ENCODE data around the gene CHIC2. TPM values are rescaled to one million over a fixed set of nuclear protein-coding genes. Genes with fewer than 3 reads are reported as not detected.
"Not testable (repeated sequence)": the region's sequence is repeated elsewhere in the genome, so short reads cannot be mapped to it uniquely, and the experiment has no call there.

CHIC2 gene
- total RNA-seq (2014; rRNA removed; shearing (Covaris generic)) = 73.7 and 105 TPM in 2 replicates

GRCh38 chr4:54064317-54065111 is at the start of gene CHIC2:
CHIC2 (minus strand) TSS chr4:54064605; CDS start chr4:54064300, 305 bp downstream.
- Histone ChIP-seq H3K9me3 (replicated peaks) (no peaks in the 10 kb centered on the region), H3K4me1 (replicated peaks) (peaks cover 38% of the 10 kb centered on the region), H3K27ac (peak within 1 kb of the TSS; percentile 99), H3K27me3 (replicated peaks) (no peaks in the 10 kb centered on the region), H3K36me3 (peaks cover 24% of the 10 kb centered on the region), H3K4me3 (peak within 1 kb of the TSS; percentile 96)
- DNase-seq (ENCODE audit: low read depth in 1 of 2, low spot score in 2 of 2) = peak; percentile 97 to 99

GRCh38 chr4:54113206-54113605 is 48.8 kb upstream of the CHIC2 start:
- not testable (repeated sequence) for DNase-seq (ENCODE audit: low read depth in 1 of 2, low spot score in 2 of 2)

DNA sequence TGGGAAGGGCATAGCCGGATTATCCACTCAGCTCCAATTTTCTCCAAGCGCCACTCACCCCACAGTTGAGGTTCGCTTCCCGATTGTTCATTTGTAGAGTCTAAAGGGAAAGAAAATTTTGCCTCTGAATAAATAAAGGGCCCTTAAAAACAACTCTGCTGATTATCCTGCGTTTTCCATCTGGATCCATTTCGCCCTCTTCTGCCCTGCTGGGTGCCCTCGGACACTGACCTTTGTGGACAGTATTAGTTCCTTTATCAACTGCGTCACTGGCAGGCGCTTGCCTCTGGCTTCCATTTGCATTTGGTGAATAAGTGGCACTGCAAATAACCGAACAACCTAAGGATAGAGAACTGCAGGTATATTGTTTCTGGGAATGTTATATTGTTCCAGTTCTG is 45.6 kb upstream of the CHIC2 start:
- H3K36me3 ChIP-seq = no peaks in the 10 kb centered on the region
- no peaks in the 10 kb centered on the region for H3K27me3 ChIP-seq (replicated peaks)
- H3K4me1 ChIP-seq (replicated peaks) = no peaks in the 10 kb centered on the region
- no peak overlapping the region for H3K4me3 ChIP-seq
- H3K27ac ChIP-seq = no peak overlapping the region
- no peak for DNase-seq (ENCODE audit: low read depth in 1 of 2, low spot score in 2 of 2)
- no peaks in the 10 kb centered on the region for H3K9me3 ChIP-seq (replicated peaks)

More at GRCh38 chr4:54113206-54113605, 48.8 kb upstream of the CHIC2 start:
- H3K27ac ChIP-seq; H3K9me3 ChIP-seq (replicated peaks); H3K4me3 ChIP-seq; H3K36me3 ChIP-seq; H3K4me1 ChIP-seq (replicated peaks); H3K27me3 ChIP-seq (replicated peaks): not testable (repeated sequence)

- Histone ChIP-seq H3K27ac (no peak overlapping the region), H3K4me1 (replicated peaks) (no peaks in the 10 kb centered on the region), H3K27me3 (replicated peaks) (no peaks in the 10 kb centered on the region), H3K4me3 (no peak overlapping the region), H3K9me3 (replicated peaks) (no peaks in the 10 kb centered on the region), H3K36me3 (no peaks in the 10 kb centered on the region)
- no peak for DNase-seq (ENCODE audit: low read depth in 1 of 2, low spot score in 2 of 2)
Measured at GRCh38 chr4:54109241-54110018, 45.0 kb upstream of the CHIC2 start.

DNA sequence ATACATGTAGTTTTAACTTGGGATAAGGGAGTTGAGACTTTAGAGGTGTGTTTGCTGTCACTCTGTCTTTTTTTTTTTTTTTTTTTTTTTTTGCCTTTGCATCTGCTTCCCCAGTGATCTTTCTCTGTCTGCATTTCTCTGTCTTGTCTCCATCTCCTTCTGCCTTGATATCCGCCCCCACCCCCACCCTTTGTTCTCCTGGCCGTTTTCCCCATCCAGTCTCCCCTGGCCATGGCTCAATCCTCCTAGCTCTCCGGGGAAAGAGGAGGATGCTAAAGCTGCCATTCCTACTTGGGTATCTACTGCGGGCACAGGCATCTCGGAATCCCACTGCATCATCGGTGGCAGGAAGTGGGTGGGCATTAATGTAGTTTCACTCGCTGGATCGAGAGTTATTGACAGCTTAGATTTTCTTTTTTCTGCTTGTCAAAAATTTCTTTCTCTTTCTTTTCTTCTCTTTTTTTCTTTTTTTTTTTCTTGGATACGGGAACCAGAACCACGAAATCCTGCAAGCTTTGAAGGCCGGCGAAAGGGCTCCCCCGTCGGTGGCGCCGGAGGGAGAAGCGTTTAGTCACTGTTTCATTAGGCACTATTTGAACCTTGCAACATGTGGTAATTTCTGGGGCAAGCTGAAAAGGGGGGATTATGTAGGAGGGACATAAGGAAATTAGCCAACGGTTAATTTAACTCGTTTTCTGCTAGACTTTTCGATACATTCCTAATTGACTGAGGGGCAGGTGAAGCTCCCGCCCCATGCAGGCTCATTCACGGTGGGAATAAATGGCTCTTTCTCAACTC is 43.7 kb upstream of the CHIC2 start:
- no peaks in the 10 kb centered on the region for H3K9me3 ChIP-seq (replicated peaks)
- no peaks in the 10 kb centered on the region for H3K4me1 ChIP-seq (replicated peaks)
- no peak for DNase-seq (ENCODE audit: low read depth in 1 of 2, low spot score in 2 of 2)
- H3K36me3 ChIP-seq = no peaks in the 10 kb centered on the region
- H3K27ac ChIP-seq = no peak overlapping the region
- H3K27me3 ChIP-seq (replicated peaks) = no peaks in the 10 kb centered on the region
- no peak overlapping the region for H3K4me3 ChIP-seq

- Histone ChIP-seq H3K4me1 (replicated peaks) (peaks cover 11% of the 10 kb centered on the region), H3K9me3 (replicated peaks) (no peaks in the 10 kb centered on the region)
Measured at GRCh38 chr4:54104907-54105306, 40.5 kb upstream of the CHIC2 start.

DNA sequence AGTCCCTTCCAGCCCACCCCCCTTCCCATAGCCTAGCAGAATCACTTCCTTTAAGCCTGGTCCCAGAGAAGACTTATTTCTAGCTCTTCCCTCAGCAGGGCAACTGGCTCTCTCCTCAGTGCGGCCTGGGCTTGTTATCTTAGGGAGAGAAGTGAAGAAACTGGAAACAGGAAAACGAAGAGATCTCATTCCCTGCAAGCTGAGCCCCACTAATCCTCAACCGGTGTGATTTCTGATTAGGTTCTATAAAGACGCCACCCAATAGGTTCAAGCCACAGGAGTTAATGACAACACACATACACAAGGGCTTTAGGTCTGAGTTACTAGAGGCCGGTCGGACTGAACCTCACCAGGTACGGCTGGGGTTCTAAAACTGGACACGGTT is 38.8 kb upstream of the CHIC2 start:
- no peak for DNase-seq (ENCODE audit: low read depth in 1 of 2, low spot score in 2 of 2)
- Histone ChIP-seq H3K4me3 (no peak overlapping the region), H3K27me3 (replicated peaks) (peaks cover 34% of the 10 kb centered on the region), H3K9me3 (replicated peaks) (no peaks in the 10 kb centered on the region; the same call in 1 of the 2 replicates), H3K36me3 (no peaks in the 10 kb centered on the region), H3K27ac (no peak overlapping the region), H3K4me1 (replicated peaks) (peaks cover 17% of the 10 kb centered on the region)

More at GRCh38 chr4:54104907-54105306, 40.5 kb upstream of the CHIC2 start:
- no peak overlapping the region for H3K27ac ChIP-seq
- peaks cover 22% of the 10 kb centered on the region for H3K27me3 ChIP-seq (replicated peaks)
- H3K36me3 ChIP-seq = no peaks in the 10 kb centered on the region
- H3K4me3 ChIP-seq = no peak overlapping the region
- no peak for DNase-seq (ENCODE audit: low read depth in 1 of 2, low spot score in 2 of 2)

DNA sequence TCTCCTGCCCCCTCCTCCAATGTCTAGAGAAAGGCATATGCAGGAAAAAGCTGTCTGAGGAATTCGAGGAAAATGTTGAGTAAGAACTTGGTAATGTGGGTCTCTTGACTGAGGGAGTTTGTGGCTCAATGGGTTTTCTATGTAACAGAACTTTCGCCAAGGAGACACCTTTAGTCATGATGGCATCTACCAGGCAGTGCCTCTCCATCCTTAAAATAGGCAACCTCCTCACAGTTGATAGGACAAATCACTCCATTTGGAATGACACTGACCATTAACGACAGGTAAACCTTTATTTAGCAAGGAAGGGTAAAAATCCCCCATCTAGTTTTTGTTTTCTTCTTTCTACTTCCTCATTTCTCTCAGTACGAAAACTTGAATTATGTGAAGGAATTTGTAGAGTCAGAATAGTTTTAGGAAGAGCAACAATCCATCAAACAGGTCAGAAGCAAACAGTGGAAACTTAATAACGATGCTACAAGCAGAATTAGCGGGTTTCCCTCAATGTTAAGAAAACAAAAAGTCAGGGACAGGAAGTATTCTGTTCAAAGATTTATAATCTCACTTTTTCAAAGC is 38.2 kb upstream of the CHIC2 start:
- Histone ChIP-seq H3K27me3 (replicated peaks) (peaks cover 39% of the 10 kb centered on the region), H3K27ac (no peak overlapping the region), H3K4me1 (replicated peaks) (peaks cover 17% of the 10 kb centered on the region), H3K36me3 (no peaks in the 10 kb centered on the region), H3K4me3 (no peak overlapping the region), H3K9me3 (replicated peaks) (no peaks in the 10 kb centered on the region; the same call in 1 of the 2 replicates)
- no peak for DNase-seq (ENCODE audit: low read depth in 1 of 2, low spot score in 2 of 2)

GRCh38 chr4:54101190-54102041 is 37.0 kb upstream of the CHIC2 start:
- Histone ChIP-seq H3K27ac (no peak overlapping the region), H3K4me3 (no peak overlapping the region), H3K9me3 (replicated peaks) (no peaks in the 10 kb centered on the region; the same call in 1 of the 2 replicates), H3K36me3 (no peaks in the 10 kb centered on the region), H3K4me1 (replicated peaks) (peaks cover 17% of the 10 kb centered on the region), H3K27me3 (replicated peaks) (peaks cover 39% of the 10 kb centered on the region)
- DNase-seq (ENCODE audit: low read depth in 1 of 2, low spot score in 2 of 2) = no peak

DNA sequence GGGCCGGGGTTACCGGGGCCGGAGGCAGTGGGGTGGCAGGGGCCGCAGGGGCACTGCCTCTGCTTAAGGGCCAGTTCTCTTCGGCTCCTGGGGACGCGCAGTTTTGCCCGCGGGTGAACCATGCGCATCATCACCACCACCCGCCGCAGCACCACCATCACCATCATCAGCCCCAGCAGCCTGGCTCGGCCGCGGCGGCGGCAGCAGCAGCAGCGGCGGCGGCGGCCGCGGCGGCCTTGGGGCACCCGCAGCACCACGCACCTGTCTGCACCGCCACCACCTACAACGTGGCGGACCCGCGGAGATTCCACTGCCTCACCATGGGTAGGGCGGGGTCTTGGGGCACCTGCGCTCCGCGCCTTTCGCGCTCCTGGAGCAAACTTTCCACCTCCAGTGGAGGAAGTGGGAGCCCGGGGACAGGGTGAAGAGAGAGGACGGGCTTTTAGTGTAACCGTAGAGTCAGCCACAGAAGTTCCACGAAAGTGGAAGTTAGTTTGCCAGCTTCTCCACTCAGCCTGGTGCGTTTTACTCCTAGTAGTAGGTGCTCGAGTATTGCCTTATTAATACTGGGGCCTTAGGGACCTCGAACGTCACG is 36.3 kb upstream of the CHIC2 start:
- no peak for DNase-seq (ENCODE audit: low read depth in 1 of 2, low spot score in 2 of 2)

GRCh38 chr4:54099748-54100574 is 35.6 kb upstream of the CHIC2 start, which contains the start of gene GSX2:
GSX2 (plus strand) TSS chr4:54100163; CDS start chr4:54100345, 182 bp downstream.
- Histone ChIP-seq H3K27me3 (replicated peaks) (peaks cover 39% of the 10 kb centered on the region), H3K4me3 (peak within 1 kb of the TSS; percentile 31), H3K27ac (no peak within 1 kb of the TSS), H3K4me1 (replicated peaks) (peaks cover 17% of the 10 kb centered on the region), H3K36me3 (no peaks in the 10 kb centered on the region), H3K9me3 (replicated peaks) (no peaks in the 10 kb centered on the region; the same call in 1 of the 2 replicates)
- peak in 1 of 2 experiments; percentile 24 for DNase-seq (ENCODE audit: low read depth in 1 of 2, low spot score in 2 of 2)

More for the DNA sequence above, 36.3 kb upstream of the CHIC2 start:
- H3K9me3 ChIP-seq (replicated peaks) = no peaks in the 10 kb centered on the region; the same call in 1 of the 2 replicates
- H3K4me1 ChIP-seq (replicated peaks) = peaks cover 17% of the 10 kb centered on the region
- H3K36me3 ChIP-seq = no peaks in the 10 kb centered on the region
- H3K27ac ChIP-seq = no peak overlapping the region
- H3K27me3 ChIP-seq (replicated peaks) = peaks cover 39% of the 10 kb centered on the region
- peak overlapping the region; percentile 31 for H3K4me3 ChIP-seq

Measured in SJSA1 (cell line).